AG09319 (cell line): ENCODE data around the gene ACTR3C.
"Not testable (repeated sequence)": the region's sequence is repeated elsewhere in the genome, so short reads cannot be mapped to it uniquely, and the experiment has no call there.

ENCODE experiments used
- DNase-seq: peaks from one replicate; pipeline ENCODE4 v3.0.0-alpha.2; 2010; ENCODE audit warnings: low read depth; ENCODE audit errors: extremely low read depth
- CTCF ChIP-seq: IDR thresholded peaks from 2 replicates; pipeline ENCODE4 v1.5.1; 2011; ENCODE audit warnings: low read depth, mild to moderate bottlenecking, inconsistent platforms, low read length, moderate library complexity

ACTR3C gene

DNA sequence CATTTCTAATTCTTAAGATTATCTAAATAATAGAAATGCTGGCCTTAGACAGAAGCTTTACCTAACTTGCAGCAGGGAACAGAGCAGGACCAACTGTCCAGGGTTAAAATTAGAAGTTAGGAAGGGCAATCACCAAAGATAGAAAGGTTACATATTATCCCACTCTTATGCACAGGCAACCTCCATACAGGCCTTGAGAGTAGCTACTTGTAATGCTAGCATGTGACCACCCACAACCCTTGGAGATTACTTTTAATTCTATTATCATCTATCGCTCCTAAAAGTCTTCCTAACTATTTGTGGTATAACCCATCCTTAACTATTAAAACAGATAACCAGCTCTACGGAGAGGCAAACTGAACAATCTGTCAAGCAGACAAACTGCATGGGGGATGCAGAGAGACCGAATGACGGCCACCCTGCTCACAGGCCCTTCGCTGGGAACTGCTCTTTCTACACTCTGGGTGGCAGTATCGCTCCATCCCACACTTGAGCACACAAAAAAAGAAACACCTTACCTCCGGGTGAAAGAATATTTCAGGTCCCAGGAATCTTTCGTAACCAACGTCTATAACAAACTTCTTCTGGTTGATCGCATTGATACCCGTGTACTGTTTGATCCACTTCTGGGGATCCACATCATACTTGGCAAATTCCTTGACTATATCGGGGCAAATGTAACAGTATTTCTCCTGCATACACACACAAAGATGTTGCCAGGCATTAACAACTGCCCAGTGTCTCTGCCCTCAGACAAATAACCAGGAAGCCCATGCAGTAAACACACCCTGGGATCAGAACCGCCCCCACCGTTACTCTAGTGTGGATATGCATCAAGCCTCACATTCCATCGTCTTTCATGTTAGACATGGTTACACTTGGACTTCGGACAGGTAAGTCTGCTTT, 37.2 kb downstream of the ACTR3C start:
- DNase-seq, result not testable (repeated sequence)

GRCh38 chr7:150283608-150284007, 39.7 kb downstream of the ACTR3C start:
- DNase-seq, result not testable (repeated sequence)

More for the DNA sequence above, 37.2 kb downstream of the ACTR3C start:
- peak; percentile 44 for TF ChIP-seq CTCF

- not testable (repeated sequence) for DNase-seq
Measured at GRCh38 chr7:150283111-150283510, 40.2 kb downstream of the ACTR3C start.

- not testable (repeated sequence) for DNase-seq
Measured at GRCh38 chr7:150281681-150282403, 41.5 kb downstream of the ACTR3C start.

- not testable (repeated sequence) for DNase-seq
Measured at GRCh38 chr7:150278383-150278782, 45.0 kb downstream of the ACTR3C start.

DNA sequence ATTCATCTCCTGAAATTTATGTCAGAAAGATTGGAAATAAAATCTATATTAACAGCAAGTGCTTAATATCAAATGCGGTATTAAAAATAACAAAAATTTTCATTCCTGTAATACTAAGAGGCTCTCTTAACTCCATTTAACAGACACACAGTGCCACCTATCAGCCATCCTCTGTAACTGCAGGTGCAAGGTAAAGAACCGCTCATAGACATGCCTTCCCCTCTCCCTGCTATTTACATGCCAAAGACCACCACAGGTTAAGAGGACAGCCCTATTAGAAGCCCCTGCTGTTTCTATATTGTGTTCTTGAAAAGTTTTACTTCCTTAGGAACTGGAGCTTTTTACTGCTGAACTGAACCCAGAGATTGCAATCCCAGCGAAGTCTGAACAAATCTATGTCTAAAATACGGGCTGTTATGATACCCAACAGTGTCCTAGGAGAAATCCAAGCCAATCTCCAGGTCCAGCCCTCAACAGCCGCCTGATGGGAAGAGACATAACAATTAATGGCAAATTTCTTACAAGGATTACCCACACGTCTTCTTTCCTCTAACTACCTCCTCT, 47.1 kb downstream of the ACTR3C start:
- peak; percentile 50 for TF ChIP-seq CTCF
- not testable (repeated sequence) for DNase-seq

- DNase-seq, result not testable (repeated sequence)
Measured at GRCh38 chr7:150271898-150272297, 51.4 kb downstream of the ACTR3C start.

- DNase-seq, result not testable (repeated sequence)
Measured at GRCh38 chr7:150270101-150270824, 53.1 kb downstream of the ACTR3C start.

DNA sequence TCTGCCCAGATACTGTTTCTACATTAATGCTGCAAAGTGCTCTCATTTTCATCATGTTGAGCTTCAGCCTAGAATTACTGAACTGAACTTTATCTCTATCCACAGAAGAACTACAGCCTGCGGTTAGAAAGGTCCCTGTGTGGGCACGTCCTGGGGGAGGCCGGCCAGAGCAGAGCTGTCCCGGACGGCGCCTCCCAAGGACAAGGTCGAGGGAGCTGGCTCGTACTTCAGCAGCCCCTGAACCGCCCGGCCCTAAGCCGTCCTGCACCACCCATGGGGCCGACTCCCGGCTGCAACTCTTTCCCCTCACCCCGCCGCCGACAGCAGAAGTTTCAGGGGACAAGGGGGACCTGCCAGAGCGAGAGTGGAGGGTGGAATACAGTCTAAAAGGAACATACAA, 54.5 kb downstream of the ACTR3C start:
- not testable (repeated sequence) for DNase-seq

DNA sequence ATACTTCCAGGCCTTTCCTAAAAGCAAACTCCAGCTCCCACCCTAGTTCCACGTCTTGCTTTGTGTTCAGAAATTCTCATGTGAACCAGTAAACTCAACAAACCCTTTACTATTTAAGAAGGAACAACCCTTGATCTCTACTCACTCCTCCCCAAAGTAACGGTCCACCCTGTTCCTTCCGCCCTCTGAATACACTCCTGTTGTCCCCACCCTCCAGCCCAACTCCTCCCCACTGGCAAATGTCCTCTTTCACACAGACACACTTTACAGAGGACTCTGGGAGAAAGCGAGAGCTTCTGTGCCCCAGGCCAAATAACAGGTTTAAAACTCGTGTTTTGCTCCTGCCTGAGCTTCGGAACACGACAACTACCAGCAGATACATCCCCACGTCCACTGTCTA, 55.1 kb downstream of the ACTR3C start:
- DNase-seq, result not testable (repeated sequence)

DNA sequence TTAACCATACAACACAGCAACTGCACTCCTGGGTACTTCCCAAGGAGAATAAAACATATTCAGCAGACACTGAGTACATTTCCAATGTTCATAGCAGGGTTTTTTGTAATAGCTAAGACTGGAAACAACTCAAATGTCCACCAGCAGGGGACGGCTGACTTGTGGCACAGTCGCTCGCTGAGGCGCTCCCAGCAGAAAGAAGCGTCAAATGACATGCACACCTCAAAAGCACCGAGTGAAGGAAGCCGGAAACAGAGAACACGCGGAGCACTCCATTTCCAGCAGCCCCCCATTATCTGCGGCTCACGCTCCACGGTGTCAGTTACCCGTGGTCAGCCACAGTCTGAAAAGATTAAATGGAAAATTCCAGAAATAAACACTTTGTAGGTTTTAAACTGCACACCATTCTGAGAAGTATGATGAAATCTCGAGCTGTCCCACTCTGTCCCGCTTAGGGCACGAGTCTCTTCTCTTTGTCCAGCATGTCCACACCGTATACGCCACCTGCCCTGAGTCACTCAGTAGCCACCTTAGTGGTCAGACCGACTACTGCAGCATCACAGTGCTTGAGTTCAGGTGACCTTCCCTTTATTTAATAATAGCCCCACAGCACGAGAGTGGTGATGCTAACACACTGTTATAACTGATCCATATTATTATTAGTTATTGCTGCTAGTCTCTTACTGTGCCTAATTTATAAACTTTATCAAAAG, 56.2 kb downstream of the ACTR3C start:
- not testable (repeated sequence) for DNase-seq

DNA sequence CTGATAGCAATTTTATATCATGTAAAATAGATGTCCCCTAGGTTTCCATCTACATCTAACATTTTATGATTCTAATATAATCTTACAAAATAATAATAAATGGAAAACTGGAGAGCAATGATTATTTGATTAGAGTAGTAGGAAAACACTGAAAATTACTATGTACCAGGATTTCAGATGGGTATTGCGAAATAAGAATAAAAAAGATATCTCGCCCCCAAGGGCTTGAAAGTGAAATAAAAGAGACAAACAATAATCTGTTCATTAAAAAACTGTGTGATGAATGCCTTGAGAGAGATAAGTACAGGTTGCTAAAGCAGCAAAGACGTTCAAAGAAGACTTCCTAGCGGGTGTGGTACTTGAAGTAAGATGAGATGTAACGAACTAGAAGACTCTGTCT, 60.7 kb downstream of the ACTR3C start:
- not testable (repeated sequence) for DNase-seq

DNA sequence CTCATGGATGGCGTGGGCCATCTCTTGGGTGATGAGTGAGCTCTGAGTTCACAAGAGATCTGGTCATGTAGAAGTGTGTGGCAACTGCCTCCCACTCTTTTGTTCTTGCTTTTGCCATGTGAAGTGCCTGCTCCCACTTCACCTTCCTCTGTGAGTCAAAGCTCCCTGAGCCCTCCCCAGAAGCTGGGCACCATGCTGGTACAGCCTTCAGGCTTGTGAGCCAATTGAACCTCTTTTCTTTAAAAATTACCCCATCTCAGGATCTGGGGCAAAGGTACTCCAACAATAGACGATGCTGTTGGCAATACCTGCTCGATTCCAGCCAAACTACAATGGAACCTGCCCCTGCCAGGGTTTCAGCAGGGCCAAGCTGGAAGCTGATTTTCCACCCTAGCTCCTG, 75.6 kb downstream of the ACTR3C start:
- DNase-seq, result not testable (repeated sequence)

DNA sequence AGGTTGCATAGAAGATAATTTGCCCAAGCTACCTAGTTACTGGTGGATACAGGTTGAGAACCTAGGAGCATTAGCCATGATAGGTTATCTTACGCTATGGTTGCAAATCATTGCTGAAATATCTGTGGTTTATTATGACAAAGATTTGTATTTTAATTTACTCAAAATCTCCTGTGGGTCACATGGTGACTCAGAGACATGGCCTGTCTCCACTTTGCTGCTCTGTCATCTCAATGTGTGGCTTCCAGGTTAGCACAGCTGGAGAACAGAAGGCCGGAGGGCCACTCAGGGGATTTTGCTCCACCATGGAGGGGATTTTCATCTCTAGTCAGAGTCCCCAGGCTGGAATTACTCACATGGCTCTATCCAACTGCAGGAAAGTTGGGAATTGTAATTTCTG, 78.1 kb downstream of the ACTR3C start:
- not testable (repeated sequence) for DNase-seq

- not testable (repeated sequence) for DNase-seq
Measured at GRCh38 chr7:150242935-150243334, 80.4 kb downstream of the ACTR3C start.

- not testable (repeated sequence) for DNase-seq
Measured at GRCh38 chr7:150225444-150225843, 97.9 kb downstream of the ACTR3C start.
